ENCODE data around the gene PDLIM3.

PDLIM3 gene

GRCh38 chr4:185552254-185552653 is 16.9 kb upstream of the PDLIM3 start:
- H3K4me3 ChIP-seq (ENCODE audit: low read depth, low read length), result no peak overlapping the region
- no peak for DNase-seq (ENCODE audit: low read depth)
- TF ChIP-seq CTCF (conservative IDR thresholded peaks at IDR 0.05; ENCODE audit: low read depth, low read length), result no peak

- TF ChIP-seq CTCF (conservative IDR thresholded peaks at IDR 0.05; ENCODE audit: low read depth, low read length), result no peak
- no peak for DNase-seq (ENCODE audit: low read depth)
These were observed 15.6 kb upstream of the PDLIM3 start for GRCh38 chr4:185550933-185551332.

GRCh38 chr4:185549095-185549639 is 13.9 kb upstream of the PDLIM3 start:
- TF ChIP-seq CTCF (conservative IDR thresholded peaks at IDR 0.05; ENCODE audit: low read depth, low read length), result no peak
- DNase-seq (ENCODE audit: low read depth), result no peak
- no peak overlapping the region for H3K4me3 ChIP-seq (ENCODE audit: low read depth, low read length)

More at GRCh38 chr4:185550933-185551332, 15.6 kb upstream of the PDLIM3 start:
- H3K4me3 ChIP-seq (ENCODE audit: low read depth, low read length), result no peak overlapping the region

DNA sequence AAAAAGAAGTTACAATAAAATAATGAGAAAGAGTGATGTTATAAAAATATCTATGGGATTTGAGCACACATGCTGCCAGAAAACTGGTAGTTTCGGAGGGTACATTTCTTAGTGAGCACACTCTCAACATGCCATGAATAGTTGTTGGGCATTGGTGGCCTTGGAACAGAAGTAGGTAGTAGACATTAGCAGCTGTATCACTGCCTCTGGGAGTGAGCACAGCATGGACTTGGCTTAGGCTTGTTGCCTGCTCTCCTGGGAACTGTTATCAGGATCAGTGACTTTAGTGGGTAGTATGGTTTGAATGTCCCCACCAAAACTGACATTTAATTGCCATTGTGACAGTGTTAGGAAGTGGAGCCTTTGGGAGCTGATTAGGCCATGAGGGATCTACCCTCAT is 13.3 kb upstream of the PDLIM3 start:
- no peak for TF ChIP-seq CTCF (conservative IDR thresholded peaks at IDR 0.05; ENCODE audit: low read depth, low read length)
- no peak for DNase-seq (ENCODE audit: low read depth)
- no peak overlapping the region for H3K4me3 ChIP-seq (ENCODE audit: low read depth, low read length)

DNA sequence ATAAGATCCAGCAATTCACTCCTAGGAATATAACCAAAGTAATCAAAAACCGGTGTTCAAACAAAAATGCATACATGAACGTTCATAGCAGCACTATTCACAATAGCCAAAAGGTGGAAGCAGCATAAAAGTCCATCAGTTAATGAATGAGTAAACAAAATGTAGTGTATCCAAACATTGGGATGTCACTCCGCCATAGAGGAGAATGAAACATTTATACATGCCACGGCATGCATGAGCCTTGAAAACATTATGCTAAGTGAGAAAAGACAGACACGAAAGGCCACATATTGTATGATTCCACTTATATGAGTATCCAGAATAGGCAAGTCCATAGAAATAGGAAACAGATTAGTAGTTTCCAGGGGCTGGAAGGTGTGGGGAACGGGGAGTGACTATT is 11.0 kb upstream of the PDLIM3 start:
- no peak for DNase-seq (ENCODE audit: low read depth)
- no peak overlapping the region for H3K4me3 ChIP-seq (ENCODE audit: low read depth, low read length)
- TF ChIP-seq CTCF (conservative IDR thresholded peaks at IDR 0.05; ENCODE audit: low read depth, low read length), result no peak

- DNase-seq (ENCODE audit: low read depth), result no peak
- TF ChIP-seq CTCF (conservative IDR thresholded peaks at IDR 0.05; ENCODE audit: low read depth, low read length), result no peak
- no peak overlapping the region for H3K4me3 ChIP-seq (ENCODE audit: low read depth, low read length)
These were observed 7.5 kb upstream of the PDLIM3 start for GRCh38 chr4:185542626-185543315.

GRCh38 chr4:185541251-185541727 is 6.0 kb upstream of the PDLIM3 start:
- H3K4me3 ChIP-seq (ENCODE audit: low read depth, low read length), result no peak overlapping the region

More at GRCh38 chr4:185541251-185541727, 6.0 kb upstream of the PDLIM3 start:
- no peak for TF ChIP-seq CTCF (conservative IDR thresholded peaks at IDR 0.05; ENCODE audit: low read depth, low read length)
- DNase-seq (ENCODE audit: low read depth), result no peak
